SU-DHL-6 (cell line): ENCODE measurements around the gene CLK4.

Experiments used
- EZH2phosphoT487 ChIP-seq: fragments of 200-600 bp; sonication (generic), shearing (Covaris generic); conservative IDR thresholded peaks from 2 replicates; pipeline ENCODE4 v1.6.1; 2018; ENCODE audit warnings: mild to moderate bottlenecking, antibody characterized with exemption, low read length, moderate library complexity, mixed read lengths
- TF ChIP-seq, protein P1 (sequence below): fragments of 200-600 bp; sonication (generic); IDR thresholded peaks from one replicate; pipeline ENCODE4 v1.5.1; 2017; ENCODE audit warnings: antibody characterized with exemption, mild to moderate bottlenecking, low read length, moderate library complexity; ENCODE audit not compliant: insufficient read depth, poor library complexity, severe bottlenecking

DNA sequence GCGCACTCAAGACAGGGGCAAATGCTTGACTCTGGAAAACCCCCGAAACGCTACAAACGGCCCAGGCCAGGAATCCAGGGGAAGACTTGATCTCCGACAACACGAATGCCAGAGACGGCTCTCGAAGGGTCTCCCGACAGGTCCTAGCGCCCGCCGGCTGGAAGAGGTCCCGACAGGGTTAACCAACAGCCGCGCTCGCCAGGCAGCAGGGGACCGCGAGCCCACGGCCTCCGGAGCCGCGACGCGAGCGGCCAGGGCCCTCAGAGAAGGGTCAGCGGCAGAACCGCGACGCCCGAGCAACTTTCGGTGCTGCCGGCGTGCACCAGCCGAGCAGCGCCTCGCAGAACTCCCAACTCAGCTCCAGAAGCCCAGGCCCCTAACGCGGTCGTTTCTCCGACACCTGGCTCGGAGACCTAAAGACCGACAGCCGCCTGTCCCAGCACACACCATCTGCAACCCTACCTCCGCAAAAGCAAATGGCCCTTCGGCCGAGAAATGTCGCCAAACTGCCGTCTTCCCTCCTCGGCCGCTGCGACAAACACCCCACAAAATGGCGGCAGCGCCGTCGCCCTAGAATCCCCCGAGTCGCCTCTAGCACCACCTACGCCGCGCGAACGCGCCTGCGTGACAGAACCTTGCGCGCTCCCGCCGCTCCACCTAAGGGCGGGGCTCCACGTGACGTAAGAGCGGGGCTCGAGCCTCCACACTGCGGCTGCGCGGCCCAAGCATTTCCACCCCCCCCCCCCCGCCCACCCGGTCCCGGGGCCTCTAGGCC is at the start of gene CLK4:
- TF ChIP-seq, protein P1, sequence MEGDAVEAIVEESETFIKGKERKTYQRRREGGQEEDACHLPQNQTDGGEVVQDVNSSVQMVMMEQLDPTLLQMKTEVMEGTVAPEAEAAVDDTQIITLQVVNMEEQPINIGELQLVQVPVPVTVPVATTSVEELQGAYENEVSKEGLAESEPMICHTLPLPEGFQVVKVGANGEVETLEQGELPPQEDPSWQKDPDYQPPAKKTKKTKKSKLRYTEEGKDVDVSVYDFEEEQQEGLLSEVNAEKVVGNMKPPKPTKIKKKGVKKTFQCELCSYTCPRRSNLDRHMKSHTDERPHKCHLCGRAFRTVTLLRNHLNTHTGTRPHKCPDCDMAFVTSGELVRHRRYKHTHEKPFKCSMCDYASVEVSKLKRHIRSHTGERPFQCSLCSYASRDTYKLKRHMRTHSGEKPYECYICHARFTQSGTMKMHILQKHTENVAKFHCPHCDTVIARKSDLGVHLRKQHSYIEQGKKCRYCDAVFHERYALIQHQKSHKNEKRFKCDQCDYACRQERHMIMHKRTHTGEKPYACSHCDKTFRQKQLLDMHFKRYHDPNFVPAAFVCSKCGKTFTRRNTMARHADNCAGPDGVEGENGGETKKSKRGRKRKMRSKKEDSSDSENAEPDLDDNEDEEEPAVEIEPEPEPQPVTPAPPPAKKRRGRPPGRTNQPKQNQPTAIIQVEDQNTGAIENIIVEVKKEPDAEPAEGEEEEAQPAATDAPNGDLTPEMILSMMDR, result no peak
- TF ChIP-seq EZH2phosphoT487, result no peak
